GM18520 (cell line): ENCODE data around the gene DDIT4.

Experiments
- ATAC-seq: cut with Tn5 transposase; IDR thresholded peaks from one replicate; pipeline ENCODE4 v1.9.1; 2021; ENCODE audit not compliant: unreplicated experiment

DDIT4 gene

DNA sequence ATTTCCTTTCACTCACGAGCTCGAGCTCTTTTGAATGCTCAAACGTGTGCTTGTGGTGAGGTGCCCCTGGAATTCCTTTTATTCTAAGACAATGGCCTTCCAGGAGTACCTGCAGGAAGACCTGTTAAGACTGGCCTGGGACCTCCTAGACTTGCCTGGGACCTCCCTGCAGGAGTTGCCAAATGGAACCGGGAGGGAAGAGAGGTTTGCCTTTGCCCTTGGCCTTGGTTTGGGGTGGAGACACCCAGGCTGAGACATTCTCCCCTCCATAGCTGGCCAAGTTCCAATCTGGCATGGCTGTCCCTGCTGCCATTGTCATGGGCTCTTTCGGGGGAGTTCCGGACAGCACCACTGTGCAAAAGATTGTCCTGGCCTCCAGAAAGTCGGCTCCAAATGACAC is 41.3 kb downstream of the DDIT4 start:
- no peak for ATAC-seq

DNA sequence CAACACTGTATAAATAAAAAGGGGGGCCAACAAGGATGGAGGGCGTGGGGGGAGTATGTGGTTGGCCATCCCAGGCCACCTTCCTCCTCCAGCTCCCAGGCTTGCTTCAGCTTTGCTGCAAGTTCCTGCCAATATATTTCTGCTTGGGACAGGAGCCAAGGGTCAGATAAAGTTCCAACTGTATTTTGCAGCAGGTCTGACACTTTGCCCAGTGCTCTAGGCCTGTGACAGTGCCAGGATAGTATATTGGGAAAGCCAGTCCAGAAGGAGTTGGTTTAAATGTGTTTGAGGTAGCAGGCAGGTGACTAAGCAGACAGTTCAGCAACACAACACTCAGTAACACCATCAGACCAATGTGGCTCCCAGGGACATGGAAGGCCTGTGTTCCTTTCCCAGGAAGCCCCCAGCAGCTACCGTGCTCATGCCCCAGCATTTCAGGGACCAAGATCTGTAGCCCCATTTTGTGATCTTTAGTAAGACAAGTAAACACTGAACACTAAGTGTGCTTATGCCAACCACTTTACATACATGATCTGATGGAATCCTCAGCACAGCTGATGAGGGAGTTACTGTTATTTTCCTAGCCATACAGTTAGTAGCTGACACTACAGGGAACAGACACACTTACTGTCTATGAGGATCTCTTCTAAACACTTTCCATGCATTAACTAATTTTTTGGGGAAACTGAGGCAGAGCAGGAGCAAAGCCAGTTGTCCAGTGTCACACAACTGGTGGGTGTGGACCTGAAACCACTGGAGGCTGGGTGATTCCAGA is 42.1 kb downstream of the DDIT4 start:
- no peak for ATAC-seq

DNA sequence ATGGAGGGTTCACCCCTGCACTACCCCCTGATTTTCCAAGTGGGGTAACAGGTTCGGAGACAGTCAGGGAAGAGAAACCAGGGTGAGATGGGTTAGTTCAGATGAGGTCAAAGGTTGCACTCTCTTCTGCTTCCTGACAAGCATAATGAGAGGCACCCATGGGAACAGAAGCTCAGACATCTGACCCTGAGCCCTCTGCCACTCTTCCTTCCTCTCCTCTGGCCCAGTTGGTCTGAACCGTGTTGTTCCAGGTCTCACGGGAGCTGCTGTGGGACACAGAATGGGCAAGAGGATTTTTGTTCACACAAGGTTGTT is 42.6 kb downstream of the DDIT4 start:
- ATAC-seq = no peak

DNA sequence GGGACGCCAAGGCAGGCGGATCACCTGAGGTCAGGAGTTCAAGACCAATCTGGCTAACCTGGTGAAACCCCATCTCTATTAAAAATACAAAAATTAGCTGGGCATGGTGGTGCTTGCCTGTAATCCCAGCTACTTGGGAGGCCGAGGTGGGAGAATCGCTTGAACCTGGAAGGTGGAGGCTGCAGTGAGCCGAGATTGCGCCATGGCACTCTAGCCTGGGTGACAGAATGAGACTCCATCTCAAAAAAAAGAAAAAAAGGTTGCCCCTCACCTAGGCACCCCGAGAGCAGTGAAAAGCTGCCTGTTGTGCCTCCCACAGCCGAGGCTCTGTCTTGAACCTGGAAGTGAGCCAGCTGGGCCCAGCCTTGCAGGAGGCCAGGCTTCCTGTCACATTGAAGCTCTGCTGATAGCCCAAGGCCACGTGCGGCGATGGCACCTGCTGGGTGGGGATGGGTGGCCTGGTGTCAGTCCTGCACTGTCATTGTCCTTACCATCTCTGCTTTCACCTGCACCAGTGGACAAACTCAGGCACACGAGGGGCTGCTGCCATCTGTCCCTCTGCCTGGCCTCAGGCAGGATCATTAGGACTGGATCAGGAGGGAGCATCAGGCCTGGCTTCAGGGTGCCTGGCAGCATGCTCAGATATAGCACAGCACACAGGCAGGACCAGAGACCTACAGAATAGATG is 43.2 kb downstream of the DDIT4 start:
- no peak for ATAC-seq

DNA sequence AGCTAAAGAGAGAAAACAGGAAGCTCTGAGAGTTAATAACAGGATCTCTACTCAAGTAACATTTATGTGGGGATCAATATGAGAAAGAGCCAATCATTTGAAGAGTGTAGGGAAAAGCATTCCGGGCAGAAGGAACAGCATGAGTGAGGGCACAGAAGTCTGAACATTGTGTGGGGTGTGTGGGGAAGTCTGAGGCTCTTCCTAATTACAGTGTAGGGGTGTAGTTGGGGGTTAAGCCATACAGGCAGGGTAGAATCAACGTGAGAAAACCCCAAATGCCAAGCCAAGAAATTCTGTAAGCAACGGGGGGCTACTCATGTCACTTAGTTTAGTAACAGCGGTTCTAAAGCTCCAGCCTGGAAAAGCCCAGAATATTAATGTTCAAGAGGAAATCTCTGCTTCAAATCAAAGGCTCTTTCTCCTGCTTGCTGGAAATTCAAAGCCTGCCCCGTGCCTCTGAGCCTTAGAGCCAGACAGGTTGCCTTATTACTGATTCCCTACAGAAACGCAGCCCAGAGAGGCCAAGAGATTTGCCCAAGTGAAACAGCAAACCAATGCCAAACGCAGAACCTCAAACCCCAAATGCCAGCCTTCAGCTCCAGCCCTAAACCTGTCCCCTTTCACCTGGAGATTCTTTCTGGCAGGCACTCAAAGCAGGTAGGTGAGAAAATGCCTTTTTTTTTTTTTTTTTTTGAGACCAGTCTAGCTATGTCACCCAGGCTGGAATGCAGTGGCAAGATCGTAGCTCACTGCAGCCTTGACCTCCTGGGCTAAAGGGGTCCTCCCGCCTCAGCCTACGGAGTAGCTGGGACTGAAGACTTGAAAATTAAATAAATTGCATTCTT is 44.9 kb downstream of the DDIT4 start:
- ATAC-seq = no peak

GRCh38 chr10:72319416-72320254 is 45.9 kb downstream of the DDIT4 start:
- ATAC-seq = peak; percentile 69

GRCh38 chr10:72320676-72321247 is 47.0 kb downstream of the DDIT4 start:
- ATAC-seq = peak; percentile 57

GRCh38 chr10:72321248-72322029 is 47.7 kb downstream of the DDIT4 start:
- ATAC-seq = no peak

DNA sequence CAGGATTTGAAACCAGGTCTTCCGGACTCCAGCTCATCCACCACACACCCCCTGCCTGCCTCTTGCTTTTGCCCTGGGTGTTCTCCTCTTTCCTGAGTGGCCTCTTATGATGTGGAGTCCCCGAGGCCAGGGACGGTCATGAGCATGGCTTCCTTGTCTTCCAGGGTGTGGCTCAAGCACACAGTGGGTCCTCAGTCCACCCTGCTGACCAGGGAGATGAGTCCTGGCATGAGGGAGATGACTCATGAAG is 48.2 kb downstream of the DDIT4 start:
- ATAC-seq = no peak

DNA sequence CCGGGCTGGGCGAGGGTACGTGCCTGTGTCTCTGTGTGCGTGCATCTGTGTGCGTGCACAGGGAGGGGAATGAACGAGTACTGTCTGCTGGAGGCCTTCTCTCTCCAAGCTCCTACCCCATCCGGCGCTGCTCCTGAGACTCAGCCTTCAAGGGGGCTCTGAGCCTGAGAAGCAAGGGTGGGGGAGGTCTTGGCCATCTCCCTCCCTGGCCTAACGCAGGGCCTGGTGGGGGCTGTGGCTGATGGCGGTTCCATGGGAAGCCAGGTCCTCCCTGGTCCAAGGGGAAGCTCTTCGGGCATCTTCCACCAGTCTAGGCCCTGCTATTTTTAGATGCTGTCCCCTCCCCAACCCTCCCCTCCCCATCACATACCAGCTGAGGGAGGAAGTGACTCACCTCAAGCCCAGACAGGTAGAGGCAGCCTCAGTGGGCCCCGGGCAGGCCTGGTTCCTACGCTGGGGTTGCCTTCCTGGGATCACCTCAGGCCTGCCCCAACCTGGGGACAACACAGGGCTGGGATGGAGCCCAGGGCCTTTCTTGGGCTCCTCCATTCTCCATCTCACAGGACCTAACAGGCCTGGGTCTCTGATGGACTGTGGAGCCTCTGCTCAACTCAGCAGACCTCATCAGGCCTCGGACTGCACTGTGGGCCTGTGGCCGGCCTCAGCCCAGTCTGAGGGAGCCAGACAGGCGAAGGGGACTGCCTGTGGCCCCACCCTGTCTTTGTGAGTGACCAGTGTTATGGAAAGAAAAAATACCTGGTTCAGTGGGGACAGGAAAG is 48.7 kb downstream of the DDIT4 start:
- no peak for ATAC-seq

GRCh38 chr10:72323108-72323749 is 49.5 kb downstream of the DDIT4 start:
- no peak for ATAC-seq

GRCh38 chr10:72323771-72324191 is 50.1 kb downstream of the DDIT4 start:
- no peak for ATAC-seq
